ENCODE data around the gene NOS1AP. TPM values are rescaled to one million over a fixed set of nuclear protein-coding genes. Genes with fewer than 3 reads are reported as not detected.
A peak's percentile ranks its signal among the peaks of the same experiment; 100 is the strongest.

NOS1AP gene
- total RNA-seq, 1 donor from 2014 or later = 4.5 TPM

GRCh38 chr1:162300057-162300917 lies 230.8 kb downstream of the NOS1AP start:
- peaks cover 20% of the 10 kb centered on the region for H3K4me1 Mint-ChIP-seq (ENCODE audit: low read depth)
- peaks cover 8% of the 10 kb centered on the region for H3K9me3 Mint-ChIP-seq (ENCODE audit: low read depth)
- H3K27ac Mint-ChIP-seq (ENCODE audit: unreplicated experiment) = no peak overlapping the region
- no peaks in the 10 kb centered on the region for H3K27me3 Mint-ChIP-seq (ENCODE audit: low read depth)
- DNase-seq (ENCODE audit: low spot score) = no peak
- H3K36me3 Mint-ChIP-seq (ENCODE audit: low read depth) = peaks cover 4% of the 10 kb centered on the region
- TF ChIP-seq, protein P1, sequence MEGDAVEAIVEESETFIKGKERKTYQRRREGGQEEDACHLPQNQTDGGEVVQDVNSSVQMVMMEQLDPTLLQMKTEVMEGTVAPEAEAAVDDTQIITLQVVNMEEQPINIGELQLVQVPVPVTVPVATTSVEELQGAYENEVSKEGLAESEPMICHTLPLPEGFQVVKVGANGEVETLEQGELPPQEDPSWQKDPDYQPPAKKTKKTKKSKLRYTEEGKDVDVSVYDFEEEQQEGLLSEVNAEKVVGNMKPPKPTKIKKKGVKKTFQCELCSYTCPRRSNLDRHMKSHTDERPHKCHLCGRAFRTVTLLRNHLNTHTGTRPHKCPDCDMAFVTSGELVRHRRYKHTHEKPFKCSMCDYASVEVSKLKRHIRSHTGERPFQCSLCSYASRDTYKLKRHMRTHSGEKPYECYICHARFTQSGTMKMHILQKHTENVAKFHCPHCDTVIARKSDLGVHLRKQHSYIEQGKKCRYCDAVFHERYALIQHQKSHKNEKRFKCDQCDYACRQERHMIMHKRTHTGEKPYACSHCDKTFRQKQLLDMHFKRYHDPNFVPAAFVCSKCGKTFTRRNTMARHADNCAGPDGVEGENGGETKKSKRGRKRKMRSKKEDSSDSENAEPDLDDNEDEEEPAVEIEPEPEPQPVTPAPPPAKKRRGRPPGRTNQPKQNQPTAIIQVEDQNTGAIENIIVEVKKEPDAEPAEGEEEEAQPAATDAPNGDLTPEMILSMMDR (IDR thresholded peaks at IDR 0.05) = no peak
- no peak overlapping the region for H3K4me3 Mint-ChIP-seq (ENCODE audit: unreplicated experiment)

GRCh38 chr1:162301696-162302095 lies 232.2 kb downstream of the NOS1AP start:
- Mint-ChIP-seq H3K27me3 (ENCODE audit: low read depth) (no peaks in the 10 kb centered on the region), H3K9me3 (ENCODE audit: low read depth) (peaks cover 8% of the 10 kb centered on the region), H3K27ac (ENCODE audit: unreplicated experiment) (no peak overlapping the region), H3K4me1 (ENCODE audit: low read depth) (peaks cover 22% of the 10 kb centered on the region), H3K4me3 (ENCODE audit: unreplicated experiment) (no peak overlapping the region), H3K36me3 (ENCODE audit: low read depth) (peaks cover 2% of the 10 kb centered on the region)
- TF ChIP-seq, protein P1 (IDR thresholded peaks at IDR 0.05) = no peak
- no peak for DNase-seq (ENCODE audit: low spot score)

DNA sequence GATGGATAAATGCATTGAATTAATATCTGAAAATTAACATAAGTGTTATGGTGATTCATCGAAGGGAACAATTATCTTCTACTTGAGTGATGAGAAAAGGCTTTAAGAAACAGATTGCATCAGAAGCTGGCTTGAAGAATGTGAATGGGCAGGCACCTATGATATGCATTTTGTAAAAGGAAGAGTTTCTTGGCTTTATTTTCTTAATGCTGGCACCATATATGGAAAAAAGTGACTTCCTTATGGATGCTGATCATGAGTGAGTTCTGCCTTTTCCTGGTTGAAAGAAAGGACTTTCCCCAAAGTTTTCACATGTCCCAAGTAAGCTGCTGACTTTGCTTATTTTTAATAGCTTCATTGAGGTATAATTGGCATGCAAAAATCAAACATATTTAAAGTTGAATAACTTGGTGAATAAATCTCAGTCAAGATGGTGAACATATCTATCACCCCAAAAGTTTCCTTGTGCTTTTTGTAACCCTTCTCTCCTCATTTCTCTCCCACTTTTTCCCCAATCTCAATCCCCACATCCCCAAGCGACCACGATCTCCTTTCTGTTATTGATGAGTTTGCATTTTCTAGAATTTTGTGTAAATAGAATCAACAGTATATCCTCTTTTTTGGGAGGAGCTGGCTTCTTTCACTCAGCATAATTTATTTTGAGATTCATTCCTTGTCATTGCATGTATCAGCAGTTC lies 233.0 kb downstream of the NOS1AP start:
- H3K9me3 Mint-ChIP-seq (ENCODE audit: low read depth) = peaks cover 12% of the 10 kb centered on the region
- no peaks in the 10 kb centered on the region for H3K27me3 Mint-ChIP-seq (ENCODE audit: low read depth)
- no peak overlapping the region for H3K4me3 Mint-ChIP-seq (ENCODE audit: unreplicated experiment)
- peaks cover 1% of the 10 kb centered on the region for H3K36me3 Mint-ChIP-seq (ENCODE audit: low read depth)
- H3K27ac Mint-ChIP-seq (ENCODE audit: unreplicated experiment) = peak overlapping the region; percentile 22
- H3K4me1 Mint-ChIP-seq (ENCODE audit: low read depth) = peaks cover 22% of the 10 kb centered on the region
- TF ChIP-seq, protein P1 (IDR thresholded peaks at IDR 0.05) = no peak
- no peak for DNase-seq (ENCODE audit: low spot score)

- no peak for DNase-seq (ENCODE audit: low spot score)
- Mint-ChIP-seq H3K27ac (ENCODE audit: unreplicated experiment) (peak overlapping the region; percentile 22), H3K27me3 (ENCODE audit: low read depth) (no peaks in the 10 kb centered on the region), H3K36me3 (ENCODE audit: low read depth) (peaks cover 2% of the 10 kb centered on the region), H3K9me3 (ENCODE audit: low read depth) (peaks cover 14% of the 10 kb centered on the region), H3K4me3 (ENCODE audit: unreplicated experiment) (no peak overlapping the region), H3K4me1 (ENCODE audit: low read depth) (peaks cover 22% of the 10 kb centered on the region)
- TF ChIP-seq, protein P1 (IDR thresholded peaks at IDR 0.05) = no peak
Observed at GRCh38 chr1:162303004-162303344, 233.5 kb downstream of the NOS1AP start.

DNA sequence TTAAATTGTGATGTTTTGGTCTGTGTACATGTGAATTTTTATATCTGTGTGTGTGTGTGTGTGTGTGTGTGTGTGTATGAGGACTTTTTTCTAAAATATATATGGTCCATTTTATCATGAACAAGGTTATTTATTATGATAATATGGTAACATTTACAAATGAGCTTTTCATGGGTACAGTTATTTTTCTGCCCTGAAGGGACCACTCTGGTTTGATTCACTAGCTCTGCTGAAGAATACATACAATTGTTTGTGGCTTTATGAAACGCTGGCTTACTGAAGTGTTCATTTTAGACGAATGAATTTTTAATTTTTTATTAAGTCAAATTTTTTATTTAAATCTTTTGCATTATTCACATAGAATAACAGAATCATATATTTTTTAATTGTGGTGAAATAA lies 235.2 kb downstream of the NOS1AP start:
- DNase-seq (ENCODE audit: low spot score) = no peak
- Mint-ChIP-seq H3K27ac (ENCODE audit: unreplicated experiment) (no peak overlapping the region), H3K4me3 (ENCODE audit: unreplicated experiment) (no peak overlapping the region), H3K9me3 (ENCODE audit: low read depth) (peaks cover 14% of the 10 kb centered on the region), H3K4me1 (ENCODE audit: low read depth) (peaks cover 22% of the 10 kb centered on the region), H3K27me3 (ENCODE audit: low read depth) (no peaks in the 10 kb centered on the region), H3K36me3 (ENCODE audit: low read depth) (peaks cover 2% of the 10 kb centered on the region)
- TF ChIP-seq, protein P1 (IDR thresholded peaks at IDR 0.05) = no peak
